Measurements from ENCODE around the gene RESF1.
"Not testable (repeated sequence)": the region's sequence is repeated elsewhere in the genome, so short reads cannot be mapped to it uniquely, and the experiment has no call there.

The RESF1 gene

GRCh38 chr12:31959161-31959700 is at the start of gene RESF1:
Gene RESF1, plus strand, starts transcription at chr12:31959415. Its CDS starts 21,541 bp downstream, at chr12:31980956.
- DNase-seq (ENCODE audit: extremely low spot score, insufficient read length, low read depth) (peak; percentile 62), FAIRE-seq (peak; percentile 90)

- FAIRE-seq (no peak), DNase-seq (ENCODE audit: extremely low spot score, insufficient read length, low read depth) (no peak)
Observed at GRCh38 chr12:31914927-31915326, 44.3 kb upstream of the RESF1 start.

- no peak for DNase-seq (ENCODE audit: extremely low spot score, insufficient read length, low read depth)
- FAIRE-seq, result no peak
Observed at GRCh38 chr12:31915446-31915845, 43.8 kb upstream of the RESF1 start.

GRCh38 chr12:31922341-31923062 is 36.7 kb upstream of the RESF1 start:
- DNase-seq (ENCODE audit: extremely low spot score, insufficient read length, low read depth) (no peak), FAIRE-seq (no peak)

GRCh38 chr12:31923063-31923412 is 36.2 kb upstream of the RESF1 start:
- FAIRE-seq, result no peak
- no peak for DNase-seq (ENCODE audit: extremely low spot score, insufficient read length, low read depth)

GRCh38 chr12:31928246-31929026 is 30.8 kb upstream of the RESF1 start:
- peak; percentile 83 for FAIRE-seq
- DNase-seq (ENCODE audit: extremely low spot score, insufficient read length, low read depth), result no peak

- no peak for FAIRE-seq
- DNase-seq (ENCODE audit: extremely low spot score, insufficient read length, low read depth), result no peak
Observed at GRCh38 chr12:31929027-31929526, 30.1 kb upstream of the RESF1 start.

GRCh38 chr12:31931796-31932715 is 27.2 kb upstream of the RESF1 start:
- FAIRE-seq (no peak), DNase-seq (ENCODE audit: extremely low spot score, insufficient read length, low read depth) (no peak)

GRCh38 chr12:31944299-31944698 is 14.9 kb upstream of the RESF1 start:
- no peak for DNase-seq (ENCODE audit: extremely low spot score, insufficient read length, low read depth)
- no peak for FAIRE-seq

GRCh38 chr12:31947971-31948370 is 11.2 kb upstream of the RESF1 start:
- DNase-seq (ENCODE audit: extremely low spot score, insufficient read length, low read depth), result no peak

GRCh38 chr12:31948697-31949359 is 10.4 kb upstream of the RESF1 start:
- not testable (repeated sequence) for DNase-seq (ENCODE audit: extremely low spot score, insufficient read length, low read depth); FAIRE-seq

More at GRCh38 chr12:31947971-31948370, 11.2 kb upstream of the RESF1 start:
- no peak for FAIRE-seq

- DNase-seq (ENCODE audit: extremely low spot score, insufficient read length, low read depth) (no peak), FAIRE-seq (no peak)
Observed at GRCh38 chr12:31950088-31950487, 9.1 kb upstream of the RESF1 start.

GRCh38 chr12:31950492-31950891 is 8.7 kb upstream of the RESF1 start:
- FAIRE-seq (no peak), DNase-seq (ENCODE audit: extremely low spot score, insufficient read length, low read depth) (no peak)

GRCh38 chr12:31951008-31951407 is 8.2 kb upstream of the RESF1 start:
- DNase-seq (ENCODE audit: extremely low spot score, insufficient read length, low read depth), result no peak
- no peak for FAIRE-seq

GRCh38 chr12:31951939-31952338 is 7.3 kb upstream of the RESF1 start:
- peak; percentile 63 for FAIRE-seq
- DNase-seq (ENCODE audit: extremely low spot score, insufficient read length, low read depth), result no peak

GRCh38 chr12:31952418-31952817 is 6.8 kb upstream of the RESF1 start:
- FAIRE-seq, result no peak
- DNase-seq (ENCODE audit: extremely low spot score, insufficient read length, low read depth), result no peak

- no peak for FAIRE-seq
Observed at GRCh38 chr12:31954925-31955858, 4.0 kb upstream of the RESF1 start.

GRCh38 chr12:31958569-31959160 is 550 bp upstream of the RESF1 start:
- FAIRE-seq (peak; percentile 15), DNase-seq (ENCODE audit: extremely low spot score, insufficient read length, low read depth) (no peak)

More at GRCh38 chr12:31954925-31955858, 4.0 kb upstream of the RESF1 start:
- no peak for DNase-seq (ENCODE audit: extremely low spot score, insufficient read length, low read depth)

All from GM18507 (cell line).